ENCODE data around the gene TUBA3E.
"Not testable (repeated sequence)": the region's sequence is repeated elsewhere in the genome, so short reads cannot be mapped to it uniquely, and the experiment has no call there.

Gene TUBA3E

GRCh38 chr2:130190237-130190636, 8.0 kb downstream of the TUBA3E start:
- no peak for DNase-seq

GRCh38 chr2:130188958-130189357, 9.3 kb downstream of the TUBA3E start:
- not testable (repeated sequence) for DNase-seq

DNA sequence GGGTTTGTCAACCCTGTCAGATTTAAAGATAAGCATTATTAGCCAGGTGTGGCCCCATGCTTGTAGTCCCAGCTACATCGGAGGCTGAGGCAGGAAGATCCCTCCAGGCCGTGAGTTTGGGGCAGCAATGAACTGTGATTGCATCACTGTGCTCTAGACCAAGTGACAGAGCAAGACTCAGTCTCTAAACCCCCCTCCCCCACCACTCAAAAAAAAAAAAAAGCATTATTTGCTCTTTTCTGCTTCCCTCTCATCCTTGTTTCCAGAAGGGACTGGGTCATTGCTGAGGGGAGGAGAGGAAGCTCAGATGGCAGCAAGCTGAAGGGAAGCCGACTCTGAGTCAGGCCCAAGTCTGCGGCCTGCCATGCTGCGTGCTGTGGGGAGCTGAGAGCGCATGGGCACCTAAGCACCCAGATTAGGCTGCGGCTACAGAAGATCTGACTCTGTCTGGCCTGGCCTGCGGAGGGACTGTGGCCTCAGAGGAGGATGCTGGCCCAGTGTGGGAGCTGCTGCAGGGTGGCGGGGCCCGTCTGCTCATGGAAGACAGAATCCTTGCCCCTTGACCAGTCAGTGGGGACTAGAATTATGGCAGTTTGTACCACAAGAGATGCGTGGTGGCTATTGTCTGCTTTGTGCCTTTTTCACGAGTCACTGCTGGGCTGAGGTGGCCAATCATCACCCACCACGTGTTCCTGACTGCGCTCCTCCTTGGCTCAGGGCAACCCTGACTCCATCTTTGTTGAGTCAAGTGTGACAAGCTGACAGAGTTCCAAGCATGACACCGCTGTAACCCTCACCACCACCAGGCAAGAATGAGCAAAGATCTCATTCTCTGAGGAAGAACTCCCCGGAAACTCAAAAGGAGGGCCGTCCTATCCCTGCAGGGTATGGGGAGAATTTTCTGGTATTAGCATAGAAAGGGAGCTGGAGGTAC, 10.1 kb downstream of the TUBA3E start:
- not testable (repeated sequence) for DNase-seq

DNA sequence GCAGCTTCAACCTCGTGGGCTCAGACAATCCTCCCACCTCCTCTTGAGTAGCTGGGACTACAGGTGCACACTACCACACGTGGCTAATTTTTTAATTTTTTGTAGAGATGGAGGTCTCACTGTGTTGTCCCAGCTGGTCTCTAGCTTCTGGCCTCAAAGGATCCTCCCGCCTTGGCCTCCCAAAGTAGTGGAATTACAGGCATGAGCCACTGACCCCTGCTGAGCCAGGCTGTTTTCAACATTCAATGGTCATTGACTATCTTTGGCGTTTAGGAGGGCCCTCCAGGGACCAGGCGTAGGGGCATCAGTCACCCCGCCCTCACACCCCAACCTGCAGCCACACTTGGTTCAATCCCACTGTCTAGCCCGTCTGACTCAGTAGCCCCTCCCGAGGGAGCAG, 11.0 kb downstream of the TUBA3E start:
- no peak for DNase-seq

GRCh38 chr2:130186391-130186790, 11.8 kb downstream of the TUBA3E start:
- DNase-seq, result no peak

GRCh38 chr2:130185896-130186295, 12.3 kb downstream of the TUBA3E start:
- no peak for DNase-seq

DNA sequence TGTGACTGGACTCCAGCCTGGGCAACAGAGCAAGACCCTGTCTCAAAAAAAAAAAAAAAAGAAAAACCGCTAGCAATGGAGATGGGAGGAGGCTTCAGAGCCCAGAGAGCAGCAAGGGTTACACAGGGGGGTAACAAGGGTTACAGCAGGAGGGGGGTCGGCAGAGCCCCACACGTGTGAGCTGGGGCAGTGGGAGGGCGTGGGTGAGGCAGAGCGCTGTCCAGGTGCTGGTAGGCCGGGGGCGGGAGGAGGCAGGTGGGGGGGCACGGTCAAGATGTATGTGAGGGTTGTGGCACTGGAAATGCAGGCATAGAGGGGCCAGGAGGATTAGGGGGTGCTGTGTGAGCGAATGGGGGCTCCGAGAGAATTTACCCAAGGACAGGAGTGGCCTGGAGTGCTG, 12.8 kb downstream of the TUBA3E start:
- no peak for DNase-seq

- DNase-seq, result peak; percentile 20 to 23
These were observed 14.5 kb downstream of the TUBA3E start for GRCh38 chr2:130183512-130184373.

DNA sequence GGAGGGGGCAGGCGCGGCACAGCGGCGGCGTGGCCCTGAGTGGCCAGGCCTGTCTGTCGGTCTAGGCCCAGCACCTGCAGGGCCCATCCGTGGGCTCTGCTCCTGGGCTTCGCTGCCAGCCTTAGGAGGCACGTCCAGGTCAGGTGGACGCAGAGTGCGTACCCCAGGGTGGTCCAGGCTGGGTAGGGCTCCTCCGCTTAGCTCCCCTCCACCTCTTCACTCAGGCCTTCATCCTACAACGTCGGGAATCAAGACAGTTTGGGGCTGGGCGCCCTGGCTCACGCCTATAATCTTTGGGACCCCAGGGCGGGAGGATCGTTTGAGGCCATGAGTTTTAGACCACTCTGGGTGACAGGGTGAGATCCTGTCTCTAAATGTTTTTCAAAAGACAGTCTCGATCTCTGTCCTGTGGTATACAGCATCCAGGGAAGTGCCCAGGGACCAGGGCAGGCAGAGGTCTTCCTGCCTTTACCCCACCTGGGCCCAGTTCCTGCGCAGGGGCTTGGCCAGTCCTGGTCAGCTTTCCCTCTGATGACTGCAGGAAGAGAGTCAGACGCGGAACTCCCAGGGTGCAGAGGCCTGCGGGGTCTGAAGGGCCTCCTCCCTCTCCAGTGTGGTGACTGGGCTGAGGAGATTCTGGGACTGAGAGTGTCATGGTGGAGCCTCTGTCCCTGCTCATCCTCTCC, 15.3 kb downstream of the TUBA3E start:
- DNase-seq, result not testable (repeated sequence)

- peak; percentile 72 to 83 for DNase-seq
These were observed 16.2 kb downstream of the TUBA3E start, which contains the start of gene MZT2B for GRCh38 chr2:130181880-130182682. Gene MZT2B (plus strand): TSS chr2:130182262. CDS start chr2:130182283, 21 bp downstream.

DNA sequence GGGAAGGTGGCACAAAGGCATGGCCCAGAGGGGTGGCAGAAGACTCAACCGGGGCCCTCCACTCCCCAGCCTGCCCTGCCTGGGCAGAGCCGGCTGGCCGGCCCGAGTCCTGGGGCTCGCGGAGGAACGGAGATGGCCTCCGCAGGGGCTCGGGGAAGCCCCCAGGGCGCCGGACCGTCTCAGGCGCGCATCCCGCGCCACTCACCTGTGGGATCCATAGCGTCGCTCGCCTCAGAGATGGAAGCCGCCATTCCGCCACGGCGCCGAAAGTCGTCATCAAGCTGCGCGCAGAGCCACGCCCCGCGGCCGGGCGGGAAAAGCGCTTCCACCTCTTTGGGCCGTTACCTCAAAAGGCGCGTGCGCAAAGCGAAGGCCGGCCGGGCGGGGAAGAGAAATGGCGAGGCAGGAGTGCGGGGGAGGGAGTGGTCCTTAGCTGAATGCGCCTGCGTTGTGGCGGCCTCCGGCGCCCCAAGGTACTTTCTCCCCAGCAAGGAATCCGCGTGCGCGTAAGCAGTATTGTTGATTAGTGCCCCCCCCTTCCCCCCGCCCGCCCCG, 16.8 kb downstream of the TUBA3E start, which contains the start of gene SMPD4:
TSS of gene SMPD4 (minus strand) at position 278 of the 555 bp plus-strand sequence. CDS start 5,010 bp downstream, outside the sequence.
- peak; percentile 86 to 95 for DNase-seq

DNA sequence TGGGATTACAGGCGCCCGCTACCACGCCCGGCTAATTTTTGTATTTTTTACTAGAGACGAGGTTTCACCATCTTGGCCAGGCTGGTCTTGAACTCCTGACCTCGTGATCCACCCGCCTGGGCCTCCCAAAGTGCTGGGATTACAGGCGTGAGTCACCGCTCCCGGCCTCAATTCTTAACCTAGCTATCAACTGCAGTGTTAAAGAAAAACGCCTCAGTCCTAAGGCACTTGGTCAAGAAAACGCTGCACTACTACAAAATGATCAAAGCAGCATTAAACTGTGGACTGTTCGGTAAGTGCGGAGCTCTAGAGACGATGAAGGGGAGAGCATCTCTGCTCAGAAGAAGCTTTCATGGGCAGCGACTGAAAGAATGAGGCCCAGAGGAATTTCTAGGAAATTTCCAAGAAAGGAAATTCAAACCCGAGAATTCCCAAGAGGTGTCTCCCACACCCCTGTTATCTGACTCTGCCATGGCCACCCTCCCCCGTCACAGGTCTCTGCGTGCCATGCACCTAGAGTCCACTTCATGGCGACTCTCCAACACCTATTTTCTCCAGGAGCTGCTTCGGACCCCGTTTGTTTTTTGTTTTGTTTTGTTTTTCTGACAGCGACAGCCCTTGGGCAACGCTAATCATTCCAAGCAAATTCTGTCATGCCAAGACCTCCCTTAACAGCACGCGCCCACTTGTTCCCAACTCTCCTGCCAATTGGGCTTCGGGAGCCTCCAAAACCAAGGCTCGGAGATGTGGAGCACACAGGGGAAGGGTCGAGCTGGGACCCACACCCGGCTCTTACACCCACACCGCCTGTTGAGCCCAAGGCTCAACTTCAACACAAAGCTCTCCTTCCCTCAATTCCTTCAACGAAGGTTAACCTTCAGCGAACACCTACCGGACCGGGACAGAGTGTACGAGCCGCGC, 17.6 kb downstream of the TUBA3E start:
- DNase-seq, result not testable (repeated sequence)

DNA sequence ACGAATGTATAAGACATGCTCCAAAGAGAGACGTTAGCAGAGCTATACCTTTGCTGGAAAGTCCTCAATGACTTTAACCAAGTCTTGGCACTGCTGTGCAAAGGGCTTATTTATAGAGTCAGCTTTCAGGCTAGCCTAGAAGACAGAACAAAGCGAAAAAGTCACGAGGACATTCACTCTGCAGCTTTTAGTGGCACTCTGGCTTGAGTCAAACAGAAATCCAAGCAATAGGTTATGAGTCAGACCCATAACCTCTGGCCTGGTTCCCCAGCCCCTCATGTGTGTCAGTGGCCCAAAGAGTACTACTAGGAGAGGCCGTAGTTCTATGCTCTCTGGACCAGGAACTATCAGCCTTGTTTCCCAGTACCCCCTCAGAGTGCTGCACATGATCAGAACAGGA, 23.4 kb downstream of the TUBA3E start:
- not testable (repeated sequence) for DNase-seq

GRCh38 chr2:130169896-130170295, 28.3 kb downstream of the TUBA3E start:
- no peak for DNase-seq

DNA sequence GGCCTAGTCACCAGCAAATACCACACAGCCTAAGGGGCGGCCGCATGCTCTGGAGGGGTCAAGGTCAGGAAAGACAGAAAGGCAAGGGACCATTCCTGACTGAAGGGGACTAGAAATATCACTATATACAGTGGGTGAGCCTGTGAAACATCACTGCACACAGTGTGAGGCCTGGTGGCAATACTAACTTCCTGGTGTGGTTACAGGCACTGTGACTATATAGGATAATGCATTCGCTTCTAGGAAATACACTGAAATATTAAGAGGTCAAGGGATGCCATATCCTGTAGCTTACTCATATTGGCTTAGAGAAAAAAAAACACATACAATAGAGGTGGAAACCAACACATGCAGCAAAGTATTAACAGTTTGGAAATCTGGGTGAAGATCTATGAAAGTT, 29.1 kb downstream of the TUBA3E start:
- not testable (repeated sequence) for DNase-seq

DNA sequence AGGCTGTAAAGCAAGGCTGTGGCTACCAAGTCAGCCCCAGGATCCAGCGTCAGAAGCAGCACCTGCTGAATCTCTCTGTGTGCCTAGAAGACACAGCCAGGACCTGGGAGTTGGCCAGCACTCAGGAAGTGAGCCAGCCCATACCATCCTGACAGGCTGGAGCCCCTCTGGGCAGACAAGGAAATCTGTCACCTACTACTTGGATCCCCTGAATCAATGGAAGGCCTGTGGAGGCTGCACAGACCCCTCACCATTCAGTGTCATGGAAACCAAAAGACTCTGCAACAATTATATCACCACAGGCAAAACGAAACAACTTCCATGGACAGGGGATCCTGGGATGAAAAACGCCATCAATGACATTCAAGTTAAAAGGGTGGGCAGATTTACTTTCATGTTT, 31.6 kb downstream of the TUBA3E start:
- not testable (repeated sequence) for DNase-seq

- no peak for DNase-seq
These were observed 32.8 kb downstream of the TUBA3E start for GRCh38 chr2:130165293-130166016.

DNA sequence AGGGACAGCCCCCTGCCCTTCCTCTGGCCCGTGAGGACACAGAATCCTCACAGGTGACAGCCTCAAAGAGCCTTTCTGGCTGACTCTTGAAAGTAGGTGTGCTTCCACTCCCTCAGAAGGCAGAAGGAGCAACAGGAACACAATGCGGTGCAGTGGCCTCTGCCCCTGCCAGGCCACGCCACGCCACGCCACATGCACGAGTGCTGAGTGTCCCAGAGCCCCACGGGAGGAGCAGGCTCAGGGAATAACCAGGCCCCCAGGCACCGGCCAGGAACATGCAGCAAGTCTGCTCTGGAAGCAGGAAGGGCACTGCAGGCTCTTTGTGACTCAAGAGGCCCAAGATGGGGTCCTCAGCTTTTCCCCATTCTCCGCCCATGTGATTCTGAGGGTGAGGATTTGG, 35.3 kb downstream of the TUBA3E start:
- DNase-seq, result no peak

GRCh38 chr2:130162486-130162885, 35.8 kb downstream of the TUBA3E start:
- not testable (repeated sequence) for DNase-seq

Data from hippocampal formation (tissue), 2 donors.